ENCODE measurements around the gene FHDC1.

FHDC1 gene

GRCh38 chr4:152990471-152991131 is 54.5 kb downstream of the FHDC1 start:
- Histone ChIP-seq H3K4me3 (ENCODE audit: low read depth, low read length, poor library complexity, severe bottlenecking) (no peak overlapping the region), H3K27me3 (ENCODE audit: insufficient read depth, low read length) (no peaks in the 10 kb centered on the region), H3K36me3 (ENCODE audit: insufficient read depth, low read length) (no peaks in the 10 kb centered on the region), H3K9ac (ENCODE audit: low read length) (no peak overlapping the region), H4K20me1 (ENCODE audit: insufficient read depth, low read length) (no peaks in the 10 kb centered on the region), H3K9me2 (ENCODE audit: low read depth, low read length) (no peaks in the 10 kb centered on the region), H3K4me1 (ENCODE audit: insufficient read depth, low read length, severe bottlenecking) (no peaks in the 10 kb centered on the region), H3K9me3 (ENCODE audit: low read length) (no peaks in the 10 kb centered on the region), H3F3A (ENCODE audit: insufficient read depth, low read length) (no peaks in the 10 kb centered on the region), H3K79me2 (ENCODE audit: insufficient read depth, low read length) (no peaks in the 10 kb centered on the region), H3K27ac (ENCODE audit: low read depth, low read length, poor library complexity, severe bottlenecking) (no peak overlapping the region), H2AFZ (ENCODE audit: low read length) (no peak overlapping the region), H3K4me2 (ENCODE audit: low read length) (no peak overlapping the region)
- no peak for TF ChIP-seq CTCF (IDR thresholded peaks at IDR 0.05; ENCODE audit: low read length)
- no peak for TF ChIP-seq EZH2 (IDR thresholded peaks at IDR 0.05; ENCODE audit: borderline replicate concordance, low read length)

- no peak for TF ChIP-seq CTCF (IDR thresholded peaks at IDR 0.05; ENCODE audit: low read length)
- Histone ChIP-seq H3K4me3 (ENCODE audit: low read depth, low read length, poor library complexity, severe bottlenecking) (no peak overlapping the region), H3K9me3 (ENCODE audit: low read length) (no peaks in the 10 kb centered on the region), H3K36me3 (ENCODE audit: insufficient read depth, low read length) (no peaks in the 10 kb centered on the region), H3K4me1 (ENCODE audit: insufficient read depth, low read length, severe bottlenecking) (no peaks in the 10 kb centered on the region), H3K9ac (ENCODE audit: low read length) (no peak overlapping the region), H4K20me1 (ENCODE audit: insufficient read depth, low read length) (no peaks in the 10 kb centered on the region), H2AFZ (ENCODE audit: low read length) (no peak overlapping the region), H3K27me3 (ENCODE audit: insufficient read depth, low read length) (no peaks in the 10 kb centered on the region), H3K9me2 (ENCODE audit: low read depth, low read length) (no peaks in the 10 kb centered on the region), H3K79me2 (ENCODE audit: insufficient read depth, low read length) (no peaks in the 10 kb centered on the region), H3K27ac (ENCODE audit: low read depth, low read length, poor library complexity, severe bottlenecking) (no peak overlapping the region), H3K4me2 (ENCODE audit: low read length) (no peak overlapping the region), H3F3A (ENCODE audit: insufficient read depth, low read length) (no peaks in the 10 kb centered on the region)
These were observed 55.3 kb downstream of the FHDC1 start for GRCh38 chr4:152991398-152991797.

GRCh38 chr4:152992027-152992426 is 55.9 kb downstream of the FHDC1 start:
- H3K9me3 ChIP-seq (ENCODE audit: low read length) = no peaks in the 10 kb centered on the region
- H3K4me3 ChIP-seq (ENCODE audit: low read depth, low read length, poor library complexity, severe bottlenecking) = no peak overlapping the region
- H3K27me3 ChIP-seq (ENCODE audit: insufficient read depth, low read length) = no peaks in the 10 kb centered on the region
- TF ChIP-seq CTCF (IDR thresholded peaks at IDR 0.05; ENCODE audit: low read length) = no peak
- H4K20me1 ChIP-seq (ENCODE audit: insufficient read depth, low read length) = no peaks in the 10 kb centered on the region
- H3K4me1 ChIP-seq (ENCODE audit: insufficient read depth, low read length, severe bottlenecking) = no peaks in the 10 kb centered on the region
- H3K36me3 ChIP-seq (ENCODE audit: insufficient read depth, low read length) = no peaks in the 10 kb centered on the region
- H3K27ac ChIP-seq (ENCODE audit: low read depth, low read length, poor library complexity, severe bottlenecking) = no peak overlapping the region
- H3K4me2 ChIP-seq (ENCODE audit: low read length) = no peak overlapping the region
- no peak overlapping the region for H3K9ac ChIP-seq (ENCODE audit: low read length)
- H2AFZ ChIP-seq (ENCODE audit: low read length) = no peak overlapping the region
- no peaks in the 10 kb centered on the region for H3K79me2 ChIP-seq (ENCODE audit: insufficient read depth, low read length)
- H3K9me2 ChIP-seq (ENCODE audit: low read depth, low read length) = no peaks in the 10 kb centered on the region
- no peaks in the 10 kb centered on the region for H3F3A ChIP-seq (ENCODE audit: insufficient read depth, low read length)

Data from OCI-LY1 (cell line).